PC-3 (cell line): ENCODE data around the gene PLPPR2.
"Not testable (repeated sequence)": the region's sequence is repeated elsewhere in the genome, so short reads cannot be mapped to it uniquely, and the experiment has no call there.

Experiments used
- CTCF ChIP-seq: fragments of 300-600 bp; sonication (generic); conservative IDR thresholded peaks from 2 replicates; pipeline ENCODE4 v1.5.1; 2017; ENCODE audit warnings: antibody characterized with exemption, low read depth, mild to moderate bottlenecking, low read length
- EZH2 ChIP-seq: fragments of 300-600 bp; sonication (generic); IDR thresholded peaks from one replicate; pipeline ENCODE4 v1.6.1; 2017; ENCODE audit warnings: antibody characterized with exemption, mild to moderate bottlenecking, low read length; ENCODE audit not compliant: unreplicated experiment
- EZH2phosphoT487 ChIP-seq: fragments of 300-600 bp; sonication (generic); IDR thresholded peaks from 2 replicates; pipeline ENCODE4 v1.6.1; 2018; ENCODE audit warnings: mild to moderate bottlenecking, antibody characterized with exemption, low read length, borderline replicate concordance

GRCh38 chr19:11320278-11320995 lies 34.8 kb upstream of the PLPPR2 start:
- not testable (repeated sequence) for TF ChIP-seq CTCF, EZH2, EZH2phosphoT487
